Inflammatory macrophage treated with lipopolysaccharide for 1 hour (primary cell): ENCODE results near the gene ENTPD2.

Experiments used
- DNase-seq, 2 donors: peaks; one replicate each; pipeline ENCODE4 v3.0.0-alpha.2; 2020 to 2022

ENTPD2 gene

DNA sequence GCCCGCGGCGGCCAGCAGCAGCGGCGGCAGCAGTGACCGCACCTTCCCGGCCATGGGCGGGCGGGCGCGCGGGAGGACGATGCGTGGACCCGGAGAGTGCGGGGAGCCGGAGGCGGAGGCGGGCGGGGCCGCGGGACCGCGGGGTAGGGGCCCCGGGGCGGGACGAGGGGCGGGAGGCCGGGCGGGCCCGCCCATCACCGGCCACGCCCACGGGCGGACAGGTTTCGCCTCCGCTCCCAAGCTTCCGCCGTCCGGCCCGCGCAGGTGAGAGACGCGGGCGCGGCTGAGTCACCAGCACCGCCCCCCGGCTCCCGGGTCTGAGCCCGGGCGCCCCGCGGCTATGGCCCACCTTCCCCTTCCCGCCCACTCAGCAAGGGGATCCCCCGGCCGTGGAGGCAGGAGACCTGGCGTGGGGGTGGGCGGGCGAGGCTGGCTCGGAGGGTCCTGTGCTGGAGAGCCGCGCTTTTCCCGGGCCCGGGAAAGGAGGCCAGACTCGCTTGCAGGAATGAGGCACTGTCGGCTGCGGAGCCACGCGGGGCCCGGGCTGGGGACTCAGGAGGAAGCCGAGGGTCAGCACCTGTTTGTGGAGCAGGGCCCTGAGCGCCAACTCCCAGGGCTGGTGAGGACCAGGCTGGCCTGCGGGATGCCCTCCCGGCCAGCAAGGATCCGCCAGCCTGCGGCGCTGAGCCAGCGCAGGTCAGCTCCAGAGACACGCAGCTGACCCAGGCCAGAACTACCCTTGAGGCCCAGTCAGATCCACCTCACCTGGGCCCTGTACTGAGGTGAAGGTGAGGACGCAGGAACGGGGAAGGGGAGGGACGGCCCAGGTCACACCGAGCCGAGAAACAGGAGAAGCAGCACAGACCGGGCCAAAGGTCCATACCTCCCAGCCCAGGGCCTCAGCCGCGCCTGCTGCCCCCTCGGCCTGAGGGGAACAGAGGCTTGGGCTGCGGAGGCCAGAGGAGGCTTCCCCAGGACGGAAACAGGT, at the start of gene ENTPD2:
Gene ENTPD2 (minus strand): TSS at position 118 of the 988 bp plus-strand sequence. CDS start 64 bp downstream, at position 54.
- DNase-seq = no peak

DNA sequence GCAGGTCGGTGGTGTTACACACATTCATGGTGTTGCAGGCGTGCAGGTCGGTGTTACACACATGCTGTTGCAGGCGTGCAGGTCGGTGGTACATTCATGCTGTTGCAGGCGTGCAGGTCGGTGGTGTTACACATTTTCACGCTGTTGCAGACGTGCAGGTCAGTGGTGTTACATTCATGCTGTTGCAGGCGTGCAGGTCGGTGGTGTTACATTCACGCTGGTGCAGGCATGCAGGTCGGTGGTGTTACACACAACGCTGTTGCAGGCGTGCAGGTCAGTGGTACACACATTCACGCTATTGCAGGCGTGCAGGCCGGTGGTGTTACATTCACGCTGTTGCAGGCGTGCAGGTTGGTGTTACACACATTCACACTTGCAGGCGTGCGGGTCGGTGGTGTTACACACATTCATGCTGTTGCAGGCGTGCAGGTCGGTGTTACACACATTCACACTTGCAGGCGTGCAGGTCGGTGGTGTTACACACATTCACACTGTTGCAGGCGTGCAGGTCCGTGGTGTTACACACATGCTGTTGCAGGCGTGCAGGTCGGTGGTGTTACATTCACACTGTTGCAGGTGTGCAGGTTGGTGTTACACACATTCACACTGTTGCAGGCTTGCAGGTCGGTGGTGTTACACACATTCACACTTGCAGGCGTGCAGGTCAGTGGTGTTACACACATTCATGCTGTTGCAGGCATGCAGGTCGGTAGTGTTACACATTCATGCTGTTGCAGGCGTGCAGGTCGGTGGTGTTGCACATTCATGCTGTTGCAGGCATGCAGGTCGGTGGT, 49.5 kb upstream of the ENTPD2 start:
- DNase-seq = no peak

- DNase-seq = no peak
Observed at GRCh38 chr9:137099231-137099630, 45.4 kb upstream of the ENTPD2 start.

- DNase-seq = no peak
Observed at GRCh38 chr9:137097761-137098462, 44.1 kb upstream of the ENTPD2 start.

DNA sequence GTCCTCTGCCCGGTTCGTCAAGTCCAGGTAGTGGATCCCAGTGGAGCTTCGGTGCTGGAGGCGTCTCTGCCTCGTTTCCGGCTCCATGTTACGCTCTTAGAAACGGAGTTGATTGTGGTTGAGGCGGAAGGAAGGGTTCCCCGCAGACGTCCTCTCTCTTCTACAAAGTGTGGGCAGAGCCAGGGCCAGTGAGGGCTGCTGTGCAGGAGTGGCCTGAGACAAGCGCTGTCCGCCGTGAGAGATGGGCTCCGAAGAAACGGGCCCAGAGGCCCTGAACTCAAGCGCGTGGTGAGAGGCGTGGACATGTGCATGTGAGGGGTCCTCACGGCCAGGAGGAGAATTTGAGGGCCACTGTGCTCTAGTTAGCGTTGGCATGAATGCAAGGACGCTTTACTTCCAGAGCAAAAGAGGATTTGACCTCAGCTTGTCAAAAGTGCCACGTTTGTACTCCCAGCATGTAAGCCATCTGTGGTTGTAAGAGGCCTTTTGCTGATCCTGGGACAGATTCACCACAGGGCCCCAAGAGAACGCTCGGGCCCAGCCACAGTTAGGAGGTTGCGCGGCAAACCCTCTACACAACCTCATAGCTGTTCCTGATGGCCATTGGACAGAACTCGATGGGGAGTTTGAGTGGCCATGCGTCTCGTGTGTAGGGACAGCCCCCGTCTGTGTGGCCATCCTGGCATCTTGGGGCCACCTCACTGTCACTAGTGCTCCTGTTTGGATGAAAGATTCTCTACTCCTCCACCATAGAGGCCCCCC, 43.1 kb upstream of the ENTPD2 start:
- DNase-seq = no peak

DNA sequence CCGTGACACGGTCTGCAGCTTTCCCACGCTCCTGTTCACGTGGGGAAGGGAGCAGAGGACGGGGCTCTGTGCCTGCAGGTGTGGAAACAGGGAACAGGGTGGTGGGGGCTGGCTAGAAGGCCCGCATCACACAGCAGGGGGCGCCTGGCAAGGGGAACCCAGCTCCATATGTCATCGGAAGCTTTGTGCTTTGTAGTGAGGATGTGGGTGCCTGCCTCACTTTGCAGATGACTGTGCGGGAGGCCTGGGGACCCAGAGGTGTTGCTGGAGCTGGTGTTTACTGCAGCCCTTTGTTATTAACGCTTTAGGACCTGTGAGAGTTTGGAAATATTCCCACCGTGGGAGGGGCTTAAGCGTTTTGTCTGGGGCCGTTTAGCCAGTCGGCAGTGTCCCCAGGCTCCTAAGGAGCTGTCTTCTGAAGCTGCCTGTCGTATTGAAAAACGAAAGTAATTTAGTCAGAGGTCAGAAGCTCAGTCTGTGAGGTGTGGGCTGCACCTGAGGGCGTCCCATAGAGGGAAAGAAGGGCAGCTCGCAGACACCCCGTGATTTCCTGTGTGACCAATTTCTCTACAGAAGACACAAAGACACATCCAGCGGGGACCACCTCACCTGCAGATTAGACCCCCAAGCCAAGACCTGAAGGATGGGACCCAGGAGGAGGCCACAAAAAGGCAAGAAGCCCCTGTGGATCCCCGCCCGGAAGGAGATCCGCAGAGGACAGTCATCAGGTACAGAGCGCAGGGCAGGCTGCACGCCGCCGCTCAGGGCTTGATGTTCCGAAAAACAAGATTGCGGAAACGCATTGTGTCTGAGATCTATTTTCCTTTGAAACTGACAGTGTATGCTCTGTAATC, 42.0 kb upstream of the ENTPD2 start:
- DNase-seq = no peak

DNA sequence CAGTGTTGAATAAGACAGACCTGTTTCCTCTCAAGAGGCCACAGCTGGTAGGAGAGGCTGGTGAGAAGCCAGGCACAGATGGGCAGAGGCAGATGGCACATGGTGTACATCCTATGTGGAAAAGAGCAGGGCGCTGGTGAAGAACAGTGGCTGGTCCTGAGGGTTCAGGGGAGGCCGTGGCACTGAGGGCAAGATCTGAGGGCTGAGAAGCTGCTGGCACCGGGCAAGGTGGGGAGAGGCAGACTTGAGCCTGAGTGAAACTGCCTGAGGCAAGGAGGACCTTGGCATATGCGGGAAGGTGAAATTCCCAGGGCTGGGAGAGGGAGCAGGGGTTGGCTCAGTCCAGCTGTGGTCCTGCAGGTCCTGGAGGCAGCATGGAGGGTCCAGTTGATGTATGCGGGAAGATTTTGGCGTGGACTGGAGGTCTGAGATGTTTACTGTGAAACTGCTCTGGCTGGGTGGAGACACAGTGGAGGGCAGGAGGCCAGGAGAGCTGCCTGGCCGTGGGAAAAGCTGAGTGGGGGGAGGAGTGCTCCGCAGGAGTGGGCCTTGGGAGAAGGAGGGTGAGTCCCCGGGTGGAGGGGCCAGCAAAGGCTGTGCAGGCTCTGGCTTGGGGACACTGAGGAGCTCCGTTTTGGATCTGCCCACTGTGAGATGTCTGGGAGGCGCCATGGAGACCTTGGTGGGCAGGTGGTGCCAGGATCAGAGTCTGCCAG, 35.5 kb upstream of the ENTPD2 start:
- no peak for DNase-seq

GRCh38 chr9:137088121-137088520, 34.3 kb upstream of the ENTPD2 start:
- DNase-seq = no peak

- peak; percentile 32 to 43 for DNase-seq
Observed at GRCh38 chr9:137087409-137087925, 33.6 kb upstream of the ENTPD2 start.

- DNase-seq = peak; percentile 97 to 98
Observed at GRCh38 chr9:137086531-137087408, 32.9 kb upstream of the ENTPD2 start, which contains the start of gene MAN1B1. MAN1B1 (plus strand) TSS chr9:137086985; CDS start chr9:137087000, 15 bp downstream.

DNA sequence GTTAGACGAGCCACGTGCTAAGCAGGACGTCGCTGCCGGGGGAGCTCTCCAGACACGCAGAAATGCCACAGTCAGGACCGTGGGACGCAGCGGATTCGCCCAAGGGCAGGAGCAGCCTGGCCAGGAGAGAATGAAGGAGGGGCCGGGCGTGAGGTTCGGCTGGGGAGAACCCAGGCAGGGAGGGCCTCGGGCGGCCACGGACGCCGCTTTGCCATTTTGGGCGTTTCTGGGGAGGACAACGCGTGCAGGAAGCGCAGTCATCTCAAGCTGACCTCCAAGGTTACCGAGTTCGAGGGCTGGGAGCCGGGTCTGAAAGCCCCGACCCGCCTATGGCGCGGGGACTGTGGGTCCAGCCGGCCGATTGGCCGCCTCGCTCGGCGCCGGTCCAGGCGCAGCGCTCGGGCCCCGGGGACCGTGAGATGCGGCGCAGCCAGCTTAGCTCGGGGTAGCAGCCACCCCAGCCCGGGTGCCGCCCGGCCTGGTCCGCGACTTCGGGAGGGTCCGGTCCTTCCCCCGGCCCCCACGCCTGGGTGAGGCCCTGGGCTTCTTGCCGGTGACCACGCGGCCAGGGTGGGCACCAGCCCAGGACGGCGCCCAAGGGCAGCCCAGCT, 32.2 kb upstream of the ENTPD2 start:
- DNase-seq = no peak

GRCh38 chr9:137084526-137084925, 30.7 kb upstream of the ENTPD2 start:
- no peak for DNase-seq

- peak; percentile 30 to 76 for DNase-seq
Observed at GRCh38 chr9:137083394-137084004, 29.6 kb upstream of the ENTPD2 start.

- DNase-seq = no peak
Observed at GRCh38 chr9:137082925-137083290, 29.0 kb upstream of the ENTPD2 start.

- DNase-seq = no peak
Observed at GRCh38 chr9:137082222-137082924, 28.5 kb upstream of the ENTPD2 start.

- no peak for DNase-seq
Observed at GRCh38 chr9:137080260-137081122, 26.6 kb upstream of the ENTPD2 start.

DNA sequence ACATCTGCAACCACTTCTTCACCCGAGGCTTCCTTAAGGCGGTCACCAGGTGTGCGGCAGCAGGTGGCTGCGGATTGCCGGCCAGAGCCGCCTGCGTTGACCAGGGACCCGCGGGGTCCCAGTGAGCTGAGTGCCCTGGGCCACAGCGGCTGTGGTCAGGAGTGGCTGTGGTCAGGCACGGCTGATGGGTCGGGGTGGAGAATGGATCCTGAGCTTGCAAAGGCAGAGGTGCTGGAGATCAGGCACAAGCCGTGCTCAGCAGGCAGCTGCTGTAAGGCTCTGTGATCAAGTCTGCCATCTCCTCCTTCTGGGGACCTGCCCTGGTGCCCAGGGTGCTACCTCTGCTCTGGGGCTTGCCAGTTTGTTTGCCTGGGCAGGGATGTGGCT, 25.5 kb upstream of the ENTPD2 start:
- DNase-seq = no peak
